HT-29 (cell line): ENCODE results near the gene SEC61A2. TPM values are rescaled to one million over a fixed set of nuclear protein-coding genes. Genes with fewer than 3 reads are reported as not detected.
A peak's percentile ranks its signal among the peaks of the same experiment; 100 is the strongest.
"Not testable (repeated sequence)": the region's sequence is repeated elsewhere in the genome, so short reads cannot be mapped to it uniquely, and the experiment has no call there.

Source experiments
- DNase-seq: peaks from one replicate; pipeline ENCODE4 v3.0.0-alpha.2; 2015; ENCODE audit warnings: low spot score
- total RNA-seq: library from RNA; depleted of rRNA; stranded (reverse); fragments of >200 nt; shearing (Covaris generic); gene quantifications from 2 replicates; pipeline ENCODE4 v1.2.3, GENCODE V29; 2014

The SEC61A2 gene
- total RNA-seq, 1 experiment from 2014 or later: 2.2 TPM

- no peak for DNase-seq
Measured at GRCh38 chr10:12160664-12161063, 31.2 kb downstream of the SEC61A2 start.

- no peak for DNase-seq
Measured at GRCh38 chr10:12162927-12163326, 33.5 kb downstream of the SEC61A2 start.

- no peak for DNase-seq
Measured at GRCh38 chr10:12164085-12164484, 34.6 kb downstream of the SEC61A2 start.

- no peak for DNase-seq
Measured at GRCh38 chr10:12165036-12165435, 35.6 kb downstream of the SEC61A2 start.

GRCh38 chr10:12165999-12166775 is 36.7 kb downstream of the SEC61A2 start:
- DNase-seq: no peak

GRCh38 chr10:12171512-12171911 is 42.0 kb downstream of the SEC61A2 start:
- not testable (repeated sequence) for DNase-seq

- DNase-seq: no peak
Measured at GRCh38 chr10:12177642-12178041, 48.2 kb downstream of the SEC61A2 start.

- no peak for DNase-seq
Measured at GRCh38 chr10:12179606-12180170, 50.2 kb downstream of the SEC61A2 start.

- no peak for DNase-seq
Measured at GRCh38 chr10:12180221-12180974, 50.9 kb downstream of the SEC61A2 start.

- DNase-seq: no peak
Measured at GRCh38 chr10:12181065-12181775, 51.7 kb downstream of the SEC61A2 start.

GRCh38 chr10:12184165-12184564 is 54.7 kb downstream of the SEC61A2 start:
- DNase-seq: no peak

GRCh38 chr10:12186323-12186722 is 56.8 kb downstream of the SEC61A2 start:
- DNase-seq: no peak

GRCh38 chr10:12187321-12187905 is 57.9 kb downstream of the SEC61A2 start:
- no peak for DNase-seq

- no peak for DNase-seq
Measured at GRCh38 chr10:12188656-12189055, 59.2 kb downstream of the SEC61A2 start.

- DNase-seq: no peak
Measured at GRCh38 chr10:12189426-12189825, 59.9 kb downstream of the SEC61A2 start.

- DNase-seq: no peak
Measured at GRCh38 chr10:12191715-12192114, 62.2 kb downstream of the SEC61A2 start.

- DNase-seq: no peak
Measured at GRCh38 chr10:12193193-12193592, 63.7 kb downstream of the SEC61A2 start.

GRCh38 chr10:12194752-12195271 is 65.3 kb downstream of the SEC61A2 start:
- peak; percentile 50 for DNase-seq

GRCh38 chr10:12195281-12195602 is 65.8 kb downstream of the SEC61A2 start:
- no peak for DNase-seq

GRCh38 chr10:12195603-12196506 is 66.4 kb downstream of the SEC61A2 start, which contains the start of the genes CDC123 and NUDT5:
Gene CDC123 (plus strand): TSS chr10:12196188. CDS start chr10:12196246, 58 bp downstream.
Gene NUDT5 (minus strand): TSS chr10:12195891. CDS start chr10:12186291, 9,600 bp downstream.
- DNase-seq: peak; percentile 91
